Activated T-helper 1 cell treated with anti-CD3 and anti-CD28 coated beads, Interleukin-2, amount 50 U/mL, for 16 hours (primary cell): ENCODE measurements around the gene GTF2A2.

Experiments used
- DNase-seq, 2 donors: peaks; one replicate each; pipeline ENCODE4 v3.0.0-alpha.2; 2020; ENCODE audit warnings: low read depth in 1 of 2, low spot score in 1 of 2

GTF2A2 gene

DNA sequence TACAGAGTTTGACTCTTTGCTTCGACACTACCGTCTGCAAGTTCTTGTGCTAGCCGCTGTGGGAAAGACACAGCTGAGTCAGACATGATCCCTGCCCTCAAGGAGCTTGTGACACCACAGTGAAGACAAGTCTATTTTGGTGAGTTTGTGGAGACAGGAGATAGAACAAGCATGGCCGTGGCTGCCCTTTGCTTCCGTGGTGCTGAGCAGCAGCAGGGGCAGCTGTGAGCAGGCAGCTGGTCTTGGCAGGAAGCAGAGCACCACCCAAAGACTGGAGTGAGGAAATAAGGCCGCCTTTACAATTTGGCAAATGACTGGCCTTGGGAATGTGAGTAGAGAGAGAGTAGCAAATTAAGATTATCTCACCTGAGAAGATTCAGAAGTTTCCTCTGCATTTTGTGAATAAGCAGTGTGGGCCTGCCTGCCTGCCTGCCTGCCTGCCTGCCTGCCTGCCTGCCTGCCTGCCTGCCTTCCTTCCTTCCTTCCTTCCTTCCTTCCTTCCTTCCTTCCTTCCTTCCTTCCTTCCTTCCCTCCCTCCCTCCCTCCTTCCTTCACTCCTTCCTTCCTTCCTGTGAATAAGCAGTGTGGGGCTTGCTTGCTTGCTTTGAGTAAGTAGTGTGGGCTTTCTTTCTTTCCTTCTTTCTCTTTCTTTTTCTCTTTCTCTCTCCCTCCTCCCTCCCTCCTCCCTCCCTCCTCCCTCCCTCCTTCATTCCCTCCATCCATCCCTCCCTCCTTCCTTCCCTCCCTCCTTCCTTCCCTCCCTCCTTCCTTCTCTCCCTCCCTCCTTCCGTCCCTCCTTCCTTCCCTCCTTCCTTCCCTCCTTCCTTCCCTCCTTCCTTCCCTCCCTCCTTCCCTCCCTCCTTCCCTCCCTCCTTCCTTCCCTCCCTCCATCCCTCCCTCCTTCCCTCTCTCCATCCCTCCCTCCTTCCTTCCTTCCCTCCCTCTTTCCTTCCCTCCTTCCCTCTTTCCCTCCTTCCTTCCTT, 47.3 kb downstream of the GTF2A2 start:
- no peak for DNase-seq

DNA sequence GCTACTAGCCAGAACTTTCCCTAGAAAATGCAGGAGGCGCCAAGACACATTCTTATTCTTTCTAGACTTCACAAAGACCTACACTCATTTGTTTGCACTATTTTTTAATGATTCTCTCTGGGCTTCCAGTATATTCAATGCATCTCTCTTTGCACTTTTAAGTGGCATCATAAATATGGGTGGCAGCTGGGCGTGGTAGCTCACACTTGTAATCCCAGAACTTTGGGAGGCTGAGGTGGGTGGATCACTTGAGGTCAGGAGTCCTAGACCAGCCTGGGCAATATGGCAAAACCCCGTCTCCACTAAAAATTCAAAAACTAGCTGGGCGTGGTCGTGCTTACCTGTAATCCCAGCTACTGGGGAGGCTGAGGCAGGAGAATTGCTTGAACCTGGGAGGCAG, 51.3 kb downstream of the GTF2A2 start:
- no peak for DNase-seq

DNA sequence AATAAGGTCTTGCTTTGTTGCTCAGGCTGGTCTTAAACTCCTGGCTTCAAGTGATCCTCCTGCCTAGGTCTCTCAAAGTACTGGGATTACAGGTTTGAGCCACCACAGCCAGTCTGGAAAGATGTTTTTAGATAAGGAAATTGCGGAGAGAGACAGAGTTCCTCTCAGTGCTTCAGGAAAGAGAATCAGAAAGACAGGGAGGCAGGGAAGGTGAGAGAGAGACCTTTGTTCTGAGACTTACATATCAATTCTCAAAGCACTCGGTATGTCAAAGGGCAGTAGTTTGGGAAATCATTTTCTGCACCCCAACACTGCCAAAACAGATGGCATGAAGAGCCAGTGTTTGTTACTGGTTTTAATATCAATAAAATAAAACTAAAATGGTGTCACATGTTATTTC, 58.9 kb downstream of the GTF2A2 start:
- DNase-seq, result no peak

DNA sequence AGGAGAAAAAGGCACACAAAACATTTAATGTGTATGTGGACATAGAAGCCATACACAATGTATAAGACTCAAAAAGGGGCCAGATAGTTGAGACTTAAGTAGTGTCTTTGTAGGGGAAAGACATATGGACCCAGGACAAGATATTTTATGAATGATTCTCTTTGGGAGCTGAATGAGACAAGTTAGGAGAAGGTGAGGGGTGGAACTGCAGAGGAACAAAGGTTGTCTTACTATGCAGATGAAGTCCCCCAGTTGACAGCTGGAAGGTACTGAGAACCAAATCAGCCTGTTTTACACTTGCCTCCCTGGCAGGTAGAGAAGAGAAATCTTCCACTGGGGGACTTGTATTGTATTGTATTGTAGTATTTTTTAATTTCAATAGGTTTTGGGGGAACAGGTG, 60.7 kb downstream of the GTF2A2 start:
- DNase-seq, result no peak

DNA sequence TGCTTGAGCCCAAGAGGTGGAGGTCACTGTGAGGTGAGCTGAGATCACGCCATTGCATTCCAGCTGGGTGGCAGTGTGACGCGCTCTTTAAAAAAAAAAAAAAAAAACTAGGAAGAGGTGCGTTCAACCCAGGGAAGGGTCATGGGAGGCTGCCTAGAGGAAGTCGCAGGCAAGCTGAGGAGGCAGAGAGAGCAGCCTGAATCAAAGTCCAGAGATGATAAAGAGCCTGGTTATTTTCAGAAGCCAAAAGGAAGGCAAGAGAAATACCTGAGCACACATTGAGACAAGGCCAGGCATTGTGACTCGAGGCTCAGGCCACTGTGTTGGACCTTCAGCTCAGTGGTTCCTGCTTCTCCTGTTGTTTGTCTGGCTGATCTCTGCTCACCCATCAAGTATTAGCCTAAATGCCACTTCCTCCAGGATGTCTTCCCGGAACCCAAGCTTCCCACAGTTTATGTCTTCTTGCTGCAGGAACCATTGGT, 61.8 kb downstream of the GTF2A2 start:
- DNase-seq, result no peak

DNA sequence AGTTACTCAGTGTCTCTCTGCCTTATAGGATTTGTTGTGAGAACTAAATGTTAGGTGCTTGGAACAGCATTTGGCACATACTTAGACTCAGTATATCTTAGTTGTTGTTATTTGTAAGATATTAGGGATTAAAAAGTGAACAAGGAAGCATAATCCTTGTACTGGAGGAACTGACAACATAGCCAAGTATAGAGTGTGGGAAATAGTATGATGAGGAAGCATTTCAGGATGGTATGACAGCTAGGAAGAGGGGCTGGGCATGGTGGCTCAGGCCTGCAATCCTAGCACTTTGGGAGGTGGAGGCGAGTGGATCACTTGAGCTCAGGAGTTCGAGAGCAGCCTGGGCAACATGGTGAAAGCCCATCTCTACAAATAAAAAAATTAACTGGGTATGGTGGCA, 62.3 kb downstream of the GTF2A2 start:
- no peak for DNase-seq

DNA sequence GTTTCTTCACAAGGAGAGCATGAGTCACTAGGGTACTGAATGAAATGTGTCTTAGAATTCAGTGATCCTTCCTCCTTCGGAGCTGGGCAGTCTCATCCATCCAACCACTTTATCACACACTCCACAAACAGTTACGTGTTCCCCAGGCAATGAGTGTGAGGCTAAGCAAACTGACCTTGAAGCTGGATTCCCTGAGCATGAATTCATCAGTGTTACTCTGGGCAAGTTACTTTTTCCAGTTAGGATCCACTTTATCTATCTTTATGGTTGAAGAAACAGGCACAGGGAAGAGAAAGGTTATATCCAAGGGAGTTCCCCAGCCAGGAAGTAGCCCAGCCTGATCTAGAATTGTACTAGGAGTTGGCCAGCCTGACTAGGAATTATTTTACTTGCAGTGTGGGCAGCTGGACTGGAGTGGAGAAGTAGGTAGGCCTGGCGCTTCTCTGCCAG, 62.8 kb downstream of the GTF2A2 start:
- DNase-seq, result no peak

DNA sequence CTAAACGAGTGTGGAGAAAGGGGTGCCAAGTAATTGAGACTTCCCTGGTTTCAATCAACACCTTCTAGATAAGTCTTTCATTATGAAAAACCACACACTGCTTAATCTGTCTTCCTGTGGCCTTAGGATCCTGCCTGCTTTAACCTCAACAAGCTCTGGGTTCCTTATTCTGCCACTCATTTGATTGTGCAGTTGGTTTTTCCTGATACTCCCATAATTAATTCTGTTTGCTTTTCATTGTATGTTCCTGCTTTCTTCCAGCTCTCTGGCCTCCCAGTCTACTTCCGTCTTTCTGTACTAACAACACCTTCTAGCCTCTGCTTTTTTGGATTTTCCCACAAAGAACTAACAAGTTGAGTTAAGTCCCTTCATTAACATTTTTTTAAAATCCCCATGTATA, 66.0 kb downstream of the GTF2A2 start:
- DNase-seq, result no peak

DNA sequence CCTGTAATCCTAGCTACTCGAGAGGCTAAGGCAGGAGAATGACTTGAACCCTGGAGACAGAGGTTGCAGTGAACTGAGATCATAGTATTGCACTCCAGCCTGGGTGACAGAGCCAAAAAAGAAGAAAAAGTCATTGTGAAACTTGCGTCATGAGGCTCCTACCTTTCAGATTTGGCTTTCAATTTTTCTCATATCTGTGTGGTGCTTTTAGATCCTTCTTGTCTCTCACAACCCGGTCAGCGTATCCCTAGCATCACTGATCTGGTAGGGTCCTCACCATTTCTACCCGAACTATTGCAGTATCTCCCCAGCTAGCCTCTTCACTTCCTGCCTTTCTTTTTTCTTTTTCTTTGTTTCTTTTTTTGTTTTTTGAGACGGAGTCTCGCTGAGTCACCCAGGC, 67.3 kb downstream of the GTF2A2 start:
- no peak for DNase-seq
